Hepatic stellate cell (primary cell): ENCODE data around the gene RREB1.
"Not testable (repeated sequence)": the region's sequence is repeated elsewhere in the genome, so short reads cannot be mapped to it uniquely, and the experiment has no call there.

Source experiments
- DNase-seq: peaks from one replicate; pipeline ENCODE4 v3.0.0; 2011; ENCODE audit warnings: low spot score

Gene RREB1

GRCh38 chr6:7145885-7146828 lies 38.4 kb downstream of the RREB1 start:
- peak; percentile 54 for DNase-seq

DNA sequence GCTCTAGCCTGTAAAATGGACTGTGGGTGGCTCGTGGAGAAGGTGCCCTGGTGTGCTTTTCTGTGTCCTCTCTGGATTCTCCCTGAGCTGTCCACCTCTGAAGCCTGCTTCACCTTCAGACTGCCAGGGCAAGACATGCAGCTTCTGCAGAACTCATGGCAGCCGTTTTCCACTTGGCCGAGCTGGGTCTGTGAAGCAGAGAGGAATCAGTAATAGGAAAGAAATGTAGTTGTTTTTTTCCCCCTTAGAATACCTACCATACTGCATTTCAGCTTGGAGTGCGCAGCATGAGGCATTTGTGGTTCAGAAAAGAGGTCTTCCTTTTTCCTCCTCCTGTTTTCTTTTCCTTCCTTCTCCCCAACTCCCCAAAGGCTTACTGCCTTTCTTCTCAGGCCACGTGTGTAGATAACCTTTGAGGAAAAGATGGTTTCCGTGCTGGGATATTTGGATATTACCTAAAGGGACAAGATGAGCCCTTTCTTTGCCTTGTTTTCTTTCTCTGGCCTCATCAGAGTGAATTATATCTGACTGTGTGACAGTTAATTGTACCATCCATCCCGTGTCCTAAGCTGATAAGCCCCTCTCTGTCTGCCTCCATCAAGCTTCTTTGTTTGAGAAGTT lies 39.4 kb downstream of the RREB1 start:
- DNase-seq = no peak

GRCh38 chr6:7148100-7148822 lies 40.5 kb downstream of the RREB1 start:
- DNase-seq = peak; percentile 74

GRCh38 chr6:7150381-7151064 lies 42.8 kb downstream of the RREB1 start:
- no peak for DNase-seq

GRCh38 chr6:7151381-7151780 lies 43.6 kb downstream of the RREB1 start:
- DNase-seq = no peak

- DNase-seq = no peak
Measured at GRCh38 chr6:7152462-7152861, 44.7 kb downstream of the RREB1 start.

GRCh38 chr6:7153789-7154188 lies 46.0 kb downstream of the RREB1 start:
- DNase-seq = no peak

DNA sequence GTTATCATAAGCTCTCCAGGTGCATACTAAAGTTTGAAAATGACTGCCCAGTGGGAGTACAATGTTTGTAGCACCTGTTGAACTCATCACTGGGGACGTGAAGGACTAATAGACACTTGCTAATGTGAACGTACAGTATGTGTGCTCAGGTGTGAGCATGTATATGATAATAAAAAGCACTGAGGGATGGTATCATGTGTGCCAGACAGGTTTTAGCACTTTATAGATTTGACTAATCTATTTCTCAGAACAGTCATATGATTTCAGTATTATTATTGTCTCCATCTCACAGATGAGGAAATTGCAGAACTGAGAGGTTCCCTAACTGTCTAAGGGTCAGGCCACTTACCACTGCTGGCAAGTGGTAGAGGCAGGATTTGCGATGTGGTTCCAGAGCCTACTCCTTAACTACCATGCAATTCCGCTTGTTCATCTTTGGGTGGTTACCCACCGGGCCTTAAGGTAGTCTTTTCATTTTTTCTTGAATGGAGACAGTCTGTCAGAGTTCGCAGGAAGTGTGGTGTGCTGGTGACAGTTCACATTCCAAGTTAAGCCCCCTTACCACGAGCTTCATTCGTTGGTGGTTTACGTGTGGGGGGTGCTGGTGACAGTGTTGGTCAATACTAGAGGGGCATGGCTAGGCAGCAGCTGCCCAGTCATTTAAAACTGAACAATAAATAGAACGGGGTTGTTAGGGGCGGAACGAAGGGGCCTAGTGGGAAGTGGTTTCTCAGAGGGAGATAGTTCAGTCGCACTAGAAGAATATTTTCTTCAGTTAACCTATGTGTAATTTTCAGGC lies 46.8 kb downstream of the RREB1 start:
- DNase-seq = no peak

DNA sequence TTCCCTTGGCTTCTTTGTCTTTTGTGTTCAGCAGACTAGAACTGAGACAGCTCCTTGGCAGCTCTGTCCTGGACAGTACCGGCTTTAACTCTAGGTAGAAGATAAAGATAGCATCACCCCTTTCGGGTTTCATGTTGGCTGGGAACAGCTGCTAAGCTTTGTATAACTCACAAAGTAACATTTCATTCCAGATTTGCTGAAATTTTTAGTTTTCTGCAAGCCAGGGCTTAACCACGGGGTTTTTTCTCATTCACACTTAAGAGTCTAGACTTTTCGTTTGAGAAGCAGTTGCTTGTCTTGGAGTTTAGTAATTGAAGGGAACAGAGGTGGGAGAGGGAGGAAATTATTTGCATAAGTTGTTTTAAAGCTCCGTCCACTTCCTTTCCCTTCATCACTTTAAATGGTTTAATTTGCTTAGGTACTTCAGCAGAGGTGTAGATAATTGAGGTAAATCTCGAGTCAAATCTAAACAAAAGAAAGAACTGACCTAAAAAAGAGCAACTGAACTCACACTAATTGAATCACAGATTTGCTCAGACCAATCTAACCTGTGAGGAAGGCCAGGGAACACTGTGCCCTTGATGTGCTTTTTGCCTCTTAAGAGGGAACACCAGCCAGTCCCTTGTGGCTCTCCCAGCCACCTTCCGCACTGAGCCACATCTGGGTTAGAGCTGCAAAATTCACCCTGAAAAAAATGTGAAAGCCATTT lies 48.3 kb downstream of the RREB1 start:
- DNase-seq = no peak

- DNase-seq = peak; percentile 79
Measured at GRCh38 chr6:7156643-7157278, 49.0 kb downstream of the RREB1 start.

- DNase-seq = not testable (repeated sequence)
Measured at GRCh38 chr6:7157307-7157706, 49.5 kb downstream of the RREB1 start.

DNA sequence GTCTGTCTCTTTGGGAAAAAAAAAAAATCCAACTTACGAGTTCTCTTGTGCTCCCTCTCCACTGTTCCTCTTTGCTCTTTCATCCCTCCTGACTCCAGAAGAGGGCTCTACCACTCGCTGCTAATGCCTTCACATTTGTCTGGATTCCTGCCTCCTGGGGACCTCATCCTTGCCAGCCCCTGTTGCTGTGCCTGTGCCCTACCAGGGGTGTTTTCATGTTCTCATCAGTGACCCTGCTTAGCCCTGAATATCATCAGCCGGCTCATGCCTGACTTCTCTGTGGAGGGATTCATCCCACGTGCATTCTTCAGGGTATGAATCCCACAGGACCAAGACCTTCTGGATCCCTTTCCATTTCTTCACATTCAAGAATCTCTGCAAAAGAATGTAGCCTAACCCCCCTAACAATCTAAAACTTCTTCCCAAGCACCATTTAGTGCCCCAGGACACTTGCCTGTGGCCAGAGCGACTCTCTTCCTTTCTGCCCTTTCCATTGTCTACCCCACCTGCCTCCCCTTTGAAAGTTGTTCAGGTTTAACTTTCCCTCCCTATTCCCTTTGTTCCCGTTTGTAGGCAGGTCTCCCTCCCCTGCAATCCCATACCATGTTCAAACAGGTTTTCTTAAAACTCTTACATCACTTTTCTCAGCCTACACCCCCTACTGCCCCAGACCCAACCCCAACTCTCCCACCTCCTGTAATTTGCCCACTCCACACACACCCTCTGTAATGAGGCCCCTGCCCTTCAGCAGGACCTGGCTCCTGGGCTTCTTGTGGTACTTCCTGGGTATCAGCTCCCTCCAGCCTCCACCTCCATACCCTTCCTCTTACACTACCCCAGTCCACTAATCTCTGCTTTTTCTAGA lies 50.2 kb downstream of the RREB1 start:
- DNase-seq = peak; percentile 56

DNA sequence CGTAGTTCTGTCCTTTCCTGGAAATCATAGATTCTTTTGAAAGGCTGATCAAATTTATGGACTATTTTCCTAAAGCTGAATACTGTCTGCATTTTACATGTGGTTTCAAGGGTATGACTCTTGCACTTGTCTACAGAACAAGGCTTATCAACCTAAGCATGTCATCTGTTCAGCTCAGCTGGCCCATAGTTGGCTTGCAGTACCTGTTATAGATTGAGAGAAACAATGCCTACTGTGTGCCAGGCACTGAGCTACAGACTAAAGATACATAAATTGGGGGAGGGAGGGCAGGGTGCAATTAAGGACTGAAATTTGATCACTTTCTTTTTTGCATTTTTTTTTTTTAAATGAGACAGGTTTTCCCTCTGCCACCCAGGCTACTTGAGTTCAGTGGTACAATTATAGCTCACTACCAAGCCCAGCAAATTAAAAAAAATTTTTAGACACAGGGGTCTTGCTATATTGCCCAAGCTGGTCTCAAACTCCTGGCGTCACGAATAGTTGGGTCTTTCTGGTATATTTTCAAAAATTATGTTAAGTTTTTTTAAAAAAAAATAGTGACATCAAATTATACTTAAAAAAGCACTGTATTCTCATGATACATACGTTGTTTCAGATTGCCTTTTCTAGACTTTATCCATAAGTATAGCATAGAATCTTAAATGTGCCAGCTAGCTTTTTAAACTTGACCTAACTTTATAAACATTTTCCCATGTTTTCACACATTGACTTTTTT lies 52.2 kb downstream of the RREB1 start:
- DNase-seq = no peak

- DNase-seq = no peak
Measured at GRCh38 chr6:7161253-7161623, 53.5 kb downstream of the RREB1 start.

DNA sequence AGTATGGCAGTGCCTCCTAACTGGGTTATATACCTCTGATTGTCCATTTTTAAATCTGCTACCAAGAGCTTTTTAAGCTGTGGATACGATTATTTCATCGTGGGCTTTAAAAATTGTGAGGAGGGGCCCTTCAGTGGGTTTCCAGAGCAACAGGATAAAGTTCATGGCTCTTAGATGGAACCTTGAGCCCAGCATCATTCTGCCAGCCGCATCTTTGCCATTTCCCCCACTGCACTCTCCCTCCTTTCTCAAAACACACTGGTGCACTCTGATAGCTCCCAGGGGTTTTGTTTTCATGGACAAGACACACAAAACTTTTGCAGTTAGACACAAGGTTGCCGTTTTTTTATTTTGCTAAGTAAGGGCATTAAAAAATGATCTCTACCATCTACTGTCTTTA lies 54.1 kb downstream of the RREB1 start:
- no peak for DNase-seq

DNA sequence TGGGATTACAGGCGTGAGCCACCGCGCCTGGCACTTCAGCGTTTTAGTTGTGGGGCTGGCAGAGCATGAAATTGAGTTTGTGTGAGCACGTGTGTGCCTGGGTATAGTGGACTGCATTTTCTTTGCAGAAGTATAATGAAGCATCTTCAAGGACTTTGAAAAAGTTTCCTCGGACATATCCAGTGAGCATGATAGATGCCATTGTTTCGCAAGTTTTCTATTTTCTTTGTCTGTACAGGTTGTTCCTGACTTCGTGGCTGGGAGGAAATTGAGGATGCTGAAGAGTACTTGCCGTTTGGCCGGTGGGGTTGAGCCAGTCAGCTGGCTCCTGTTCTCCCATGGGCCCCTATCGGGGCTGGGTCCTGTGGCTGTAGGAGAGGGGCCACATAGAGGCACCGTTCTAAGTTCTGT lies 55.9 kb downstream of the RREB1 start:
- no peak for DNase-seq

DNA sequence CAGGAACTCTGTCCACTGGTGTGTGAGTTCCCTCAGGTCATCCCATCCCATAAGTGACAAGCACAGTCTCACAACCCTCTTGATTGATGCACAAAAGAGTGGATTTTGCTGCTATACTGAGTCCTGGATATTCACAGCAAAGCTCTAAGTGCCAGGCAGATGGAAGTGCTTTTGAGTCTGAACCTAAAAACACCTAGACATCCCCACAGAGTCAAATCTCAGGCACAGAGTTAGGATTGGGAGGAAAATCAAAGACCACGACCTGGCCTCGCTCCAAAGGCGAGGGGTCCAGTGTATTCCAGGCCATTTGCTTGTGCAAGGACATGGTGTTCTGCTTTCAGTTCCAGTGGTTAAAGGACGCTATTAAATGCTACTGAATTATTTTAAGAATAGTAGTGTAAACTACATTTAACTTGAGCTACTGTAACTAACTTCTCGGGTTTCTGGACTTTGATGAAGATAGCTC lies 56.8 kb downstream of the RREB1 start:
- DNase-seq = no peak
